ENCODE results near the gene CAMK2G.
"Not testable (repeated sequence)": the region's sequence is repeated elsewhere in the genome, so short reads cannot be mapped to it uniquely, and the experiment has no call there.

The CAMK2G gene

GRCh38 chr10:73899423-73899822, 25.1 kb upstream of the CAMK2G start:
- Histone ChIP-seq H3K9ac (ENCODE audit: low read length) (no peak overlapping the region), H3K4me3 (ENCODE audit: low read length) (no peak overlapping the region), H3K9me3 (ENCODE audit: control insufficient read depth, low read length) (no peaks in the 10 kb centered on the region), H3K36me3 (ENCODE audit: control insufficient read depth, insufficient read depth, low read length) (no peaks in the 10 kb centered on the region), H3K27me3 (ENCODE audit: control insufficient read depth, insufficient read depth, low read length) (peaks cover 2% of the 10 kb centered on the region), H3K4me1 (ENCODE audit: control insufficient read depth, insufficient read depth, low read length) (peaks cover 5% of the 10 kb centered on the region)

DNA sequence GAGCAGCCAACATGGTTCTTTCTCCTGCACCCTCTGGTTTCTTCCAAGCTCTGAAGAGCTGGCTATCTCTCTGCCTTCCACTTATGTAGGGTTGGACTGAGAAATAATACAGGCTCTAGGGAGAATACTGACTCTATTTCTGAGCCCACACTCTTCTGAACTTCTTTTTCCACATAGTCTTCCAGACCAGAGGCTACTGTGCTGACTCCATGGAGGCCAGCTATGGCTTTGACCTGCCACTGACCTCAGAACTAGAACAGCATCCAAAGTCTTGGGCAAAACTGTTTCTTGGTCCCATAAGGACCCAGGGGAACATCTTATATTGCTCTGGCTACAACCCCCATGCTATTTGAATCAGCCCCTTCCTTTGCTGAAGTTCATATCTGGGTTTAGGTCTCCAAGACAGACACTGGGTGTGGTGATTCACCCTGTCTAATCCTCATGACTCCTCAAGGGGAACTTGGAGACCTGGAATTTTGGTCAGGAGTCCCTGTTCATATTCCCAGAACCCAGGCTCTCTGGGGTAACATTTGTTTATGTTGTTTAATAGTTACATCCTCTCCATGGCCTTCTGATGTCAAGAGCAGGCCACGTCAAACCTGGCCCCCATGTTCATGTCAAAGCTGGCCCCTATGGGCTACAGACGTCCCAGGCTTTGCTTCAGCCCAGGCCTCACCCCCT, 24.5 kb upstream of the CAMK2G start:
- H3K4me3 ChIP-seq (ENCODE audit: low read length), result no peak overlapping the region
- H3K36me3 ChIP-seq (ENCODE audit: control insufficient read depth, insufficient read depth, low read length), result no peaks in the 10 kb centered on the region
- H3K9ac ChIP-seq (ENCODE audit: low read length), result no peak overlapping the region
- peaks cover 5% of the 10 kb centered on the region for H3K4me1 ChIP-seq (ENCODE audit: control insufficient read depth, insufficient read depth, low read length)
- H3K9me3 ChIP-seq (ENCODE audit: control insufficient read depth, low read length), result no peaks in the 10 kb centered on the region
- peaks cover 2% of the 10 kb centered on the region for H3K27me3 ChIP-seq (ENCODE audit: control insufficient read depth, insufficient read depth, low read length)

DNA sequence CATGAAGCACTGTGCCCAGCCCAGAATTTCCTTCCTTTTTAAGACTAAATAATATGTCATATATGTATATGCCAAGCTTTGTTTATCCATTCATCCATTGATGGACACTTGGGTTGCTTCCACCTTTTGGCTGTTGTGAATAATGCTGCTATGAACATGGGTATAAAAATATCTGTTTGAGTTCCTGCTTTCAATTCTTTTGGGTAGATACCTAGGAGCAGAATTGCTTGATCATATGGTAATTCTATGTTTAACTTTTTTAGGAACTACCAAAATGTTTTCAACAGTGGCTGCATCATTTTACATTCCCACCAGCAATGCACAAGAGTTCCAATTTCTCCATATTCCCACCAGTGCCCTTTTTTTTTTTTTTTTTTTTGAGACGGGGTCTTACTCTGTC, 23.3 kb upstream of the CAMK2G start:
- Histone ChIP-seq H3K9me3 (ENCODE audit: control insufficient read depth, low read length) (no peaks in the 10 kb centered on the region), H3K4me1 (ENCODE audit: control insufficient read depth, insufficient read depth, low read length) (peaks cover 5% of the 10 kb centered on the region), H3K9ac (ENCODE audit: low read length) (no peak overlapping the region)

DNA sequence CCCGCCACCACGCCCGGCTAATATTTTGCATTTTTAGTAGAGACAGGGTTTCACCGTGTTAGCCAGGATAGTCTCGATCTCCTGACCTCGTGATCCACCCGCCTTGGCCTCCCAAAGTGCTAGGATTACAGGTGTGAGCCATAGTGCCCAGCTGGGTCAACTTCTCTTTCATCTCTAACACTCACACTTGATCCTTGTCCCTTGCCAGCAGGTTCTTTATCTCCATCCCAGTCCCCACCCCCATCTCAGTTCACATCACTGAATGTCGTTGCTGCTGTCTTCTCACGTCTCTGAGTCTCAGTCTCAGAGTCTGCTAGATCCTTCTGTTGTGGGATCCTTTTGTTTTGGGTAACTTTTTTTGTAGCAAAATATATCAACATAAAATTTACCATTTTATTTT, 21.0 kb upstream of the CAMK2G start:
- H3K27me3 ChIP-seq (ENCODE audit: control insufficient read depth, insufficient read depth, low read length); H3K9ac ChIP-seq (ENCODE audit: low read length); H3K4me1 ChIP-seq (ENCODE audit: control insufficient read depth, insufficient read depth, low read length); H3K36me3 ChIP-seq (ENCODE audit: control insufficient read depth, insufficient read depth, low read length); H3K4me3 ChIP-seq (ENCODE audit: low read length); H3K9me3 ChIP-seq (ENCODE audit: control insufficient read depth, low read length): not testable (repeated sequence)

More for the DNA sequence above, 23.3 kb upstream of the CAMK2G start:
- Histone ChIP-seq H3K4me3 (ENCODE audit: low read length) (no peak overlapping the region), H3K27me3 (ENCODE audit: control insufficient read depth, insufficient read depth, low read length) (peaks cover 2% of the 10 kb centered on the region), H3K36me3 (ENCODE audit: control insufficient read depth, insufficient read depth, low read length) (no peaks in the 10 kb centered on the region)

- H3K4me1 ChIP-seq (ENCODE audit: control insufficient read depth, insufficient read depth, low read length), result peaks cover 5% of the 10 kb centered on the region
- H3K36me3 ChIP-seq (ENCODE audit: control insufficient read depth, insufficient read depth, low read length), result no peaks in the 10 kb centered on the region
- H3K9ac ChIP-seq (ENCODE audit: low read length), result no peak overlapping the region
- H3K4me3 ChIP-seq (ENCODE audit: low read length), result no peak overlapping the region
- H3K9me3 ChIP-seq (ENCODE audit: control insufficient read depth, low read length), result no peaks in the 10 kb centered on the region
- H3K27me3 ChIP-seq (ENCODE audit: control insufficient read depth, insufficient read depth, low read length), result no peaks in the 10 kb centered on the region
These were observed 20.1 kb upstream of the CAMK2G start for GRCh38 chr10:73894245-73894971.

GRCh38 chr10:73893426-73893825, 19.1 kb upstream of the CAMK2G start:
- no peaks in the 10 kb centered on the region for H3K36me3 ChIP-seq (ENCODE audit: control insufficient read depth, insufficient read depth, low read length)
- no peaks in the 10 kb centered on the region for H3K27me3 ChIP-seq (ENCODE audit: control insufficient read depth, insufficient read depth, low read length)
- H3K9me3 ChIP-seq (ENCODE audit: control insufficient read depth, low read length), result no peaks in the 10 kb centered on the region
- H3K4me1 ChIP-seq (ENCODE audit: control insufficient read depth, insufficient read depth, low read length), result peaks cover 6% of the 10 kb centered on the region
- no peak overlapping the region for H3K9ac ChIP-seq (ENCODE audit: low read length)
- no peak overlapping the region for H3K4me3 ChIP-seq (ENCODE audit: low read length)

DNA sequence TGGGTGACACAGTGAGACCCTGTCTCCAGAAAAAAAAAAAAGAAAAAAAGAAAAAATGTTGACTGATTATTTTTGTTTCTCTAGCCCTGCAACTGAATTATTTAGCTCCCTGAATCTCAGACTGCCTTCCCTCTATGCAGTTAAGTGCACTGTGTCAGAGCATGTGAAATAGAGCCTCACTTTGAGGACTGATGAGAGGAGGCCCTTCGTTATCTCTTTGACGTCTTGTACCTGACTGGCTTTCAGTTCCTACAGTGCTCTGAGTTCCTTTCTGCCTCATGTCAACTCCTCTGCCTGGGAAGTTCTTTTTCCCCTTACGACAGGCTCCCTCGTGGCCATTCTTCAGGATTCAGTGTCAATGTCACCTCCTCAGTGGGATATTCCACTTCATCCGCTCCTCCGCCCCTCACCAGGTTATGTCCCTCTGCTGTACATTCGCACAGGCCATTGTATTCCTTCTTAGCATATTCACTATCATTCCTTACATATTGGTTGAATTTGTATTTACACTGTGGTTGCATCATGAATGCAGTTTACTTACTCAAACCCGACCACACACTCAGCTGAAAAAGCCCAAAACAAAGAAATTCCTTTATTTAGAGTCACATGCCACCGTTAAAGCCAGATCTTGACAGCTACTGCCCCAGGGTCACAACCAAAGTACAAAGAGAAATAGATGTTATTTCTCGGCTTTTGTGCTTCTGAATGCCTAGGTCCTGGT, 18.1 kb upstream of the CAMK2G start:
- Histone ChIP-seq H3K36me3 (ENCODE audit: control insufficient read depth, insufficient read depth, low read length) (no peaks in the 10 kb centered on the region), H3K27me3 (ENCODE audit: control insufficient read depth, insufficient read depth, low read length) (no peaks in the 10 kb centered on the region), H3K9me3 (ENCODE audit: control insufficient read depth, low read length) (no peaks in the 10 kb centered on the region), H3K9ac (ENCODE audit: low read length) (no peak overlapping the region), H3K4me1 (ENCODE audit: control insufficient read depth, insufficient read depth, low read length) (peaks cover 15% of the 10 kb centered on the region), H3K4me3 (ENCODE audit: low read length) (no peak overlapping the region)

GRCh38 chr10:73891540-73891939, 17.2 kb upstream of the CAMK2G start:
- Histone ChIP-seq H3K4me3 (ENCODE audit: low read length) (no peak overlapping the region), H3K9me3 (ENCODE audit: control insufficient read depth, low read length) (no peaks in the 10 kb centered on the region), H3K9ac (ENCODE audit: low read length) (no peak overlapping the region), H3K4me1 (ENCODE audit: control insufficient read depth, insufficient read depth, low read length) (peaks cover 24% of the 10 kb centered on the region), H3K36me3 (ENCODE audit: control insufficient read depth, insufficient read depth, low read length) (no peaks in the 10 kb centered on the region), H3K27me3 (ENCODE audit: control insufficient read depth, insufficient read depth, low read length) (no peaks in the 10 kb centered on the region)

- not testable (repeated sequence) for H3K9me3 ChIP-seq (ENCODE audit: control insufficient read depth, low read length); H3K27me3 ChIP-seq (ENCODE audit: control insufficient read depth, insufficient read depth, low read length); H3K9ac ChIP-seq (ENCODE audit: low read length); H3K36me3 ChIP-seq (ENCODE audit: control insufficient read depth, insufficient read depth, low read length); H3K4me3 ChIP-seq (ENCODE audit: low read length)
- H3K4me1 ChIP-seq (ENCODE audit: control insufficient read depth, insufficient read depth, low read length), result peaks cover 30% of the 10 kb centered on the region
These were observed 16.5 kb upstream of the CAMK2G start for GRCh38 chr10:73890830-73891229.

- Histone ChIP-seq H3K9ac (ENCODE audit: low read length) (no peak overlapping the region), H3K4me3 (ENCODE audit: low read length) (no peak overlapping the region), H3K4me1 (ENCODE audit: control insufficient read depth, insufficient read depth, low read length) (peaks cover 30% of the 10 kb centered on the region), H3K36me3 (ENCODE audit: control insufficient read depth, insufficient read depth, low read length) (no peaks in the 10 kb centered on the region), H3K9me3 (ENCODE audit: control insufficient read depth, low read length) (no peaks in the 10 kb centered on the region), H3K27me3 (ENCODE audit: control insufficient read depth, insufficient read depth, low read length) (no peaks in the 10 kb centered on the region)
These were observed 15.9 kb upstream of the CAMK2G start for GRCh38 chr10:73890261-73890660.

DNA sequence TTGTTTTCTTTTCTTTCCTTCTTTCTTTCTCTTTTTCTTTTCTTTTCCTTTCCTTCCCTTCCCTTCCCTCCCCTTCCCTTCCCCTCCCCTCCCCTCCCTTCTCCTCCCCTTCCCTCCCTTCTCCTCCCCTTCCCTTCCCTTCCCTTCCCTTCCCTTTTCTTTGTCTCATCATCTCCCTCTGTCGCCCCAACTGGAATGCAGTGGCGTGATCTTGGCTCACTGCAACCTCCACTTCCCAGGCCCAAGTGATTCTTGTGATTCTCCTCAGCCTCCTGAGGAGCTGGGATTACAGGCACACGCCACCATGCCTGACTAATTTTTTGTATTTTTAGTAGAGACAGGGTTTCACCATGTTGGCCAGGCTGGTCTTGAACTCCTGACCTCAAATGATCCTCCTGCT, 15.1 kb upstream of the CAMK2G start:
- H3K4me1 ChIP-seq (ENCODE audit: control insufficient read depth, insufficient read depth, low read length), result peaks cover 30% of the 10 kb centered on the region
- H3K27me3 ChIP-seq (ENCODE audit: control insufficient read depth, insufficient read depth, low read length); H3K4me3 ChIP-seq (ENCODE audit: low read length); H3K9me3 ChIP-seq (ENCODE audit: control insufficient read depth, low read length); H3K36me3 ChIP-seq (ENCODE audit: control insufficient read depth, insufficient read depth, low read length); H3K9ac ChIP-seq (ENCODE audit: low read length): not testable (repeated sequence)

DNA sequence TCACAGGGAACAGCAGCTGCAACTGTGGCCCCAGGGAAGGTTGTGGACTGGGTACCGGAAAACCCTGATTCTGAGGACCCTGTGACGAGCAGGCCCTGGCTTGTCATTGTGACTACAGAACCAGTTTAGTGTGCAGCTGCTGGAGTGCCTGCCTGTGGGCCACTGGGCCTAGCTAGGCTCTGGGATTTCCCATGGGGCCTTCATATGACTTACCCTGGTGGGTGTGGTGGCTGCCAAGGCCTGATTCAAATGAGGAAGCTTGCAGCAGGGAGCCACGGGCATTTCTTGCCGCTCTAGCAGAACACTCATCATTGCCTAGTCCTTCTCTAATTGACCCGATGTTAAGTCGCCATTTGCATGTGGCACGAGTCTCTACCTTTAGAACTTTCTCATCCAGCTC, 14.7 kb upstream of the CAMK2G start:
- Histone ChIP-seq H3K9ac (ENCODE audit: low read length) (no peak overlapping the region), H3K9me3 (ENCODE audit: control insufficient read depth, low read length) (no peaks in the 10 kb centered on the region), H3K4me1 (ENCODE audit: control insufficient read depth, insufficient read depth, low read length) (peaks cover 30% of the 10 kb centered on the region), H3K4me3 (ENCODE audit: low read length) (no peak overlapping the region), H3K36me3 (ENCODE audit: control insufficient read depth, insufficient read depth, low read length) (no peaks in the 10 kb centered on the region), H3K27me3 (ENCODE audit: control insufficient read depth, insufficient read depth, low read length) (no peaks in the 10 kb centered on the region)
